Activated CD4-positive, CD25-positive, alpha-beta regulatory T cell treated with anti-CD3 and anti-CD28 coated beads, Interleukin-2, amount 50 U/mL, for 24 hours (primary cell): Measurements from ENCODE around the gene CBX2.

Source experiments
- ATAC-seq, 2 donors: fragments of 150-1000 bp; cut with Tn5 transposase; one replicate each; pipeline ENCODE4 v1.10.0; 2021; ENCODE audit warnings: mild to moderate bottlenecking in 1 of 2, moderate library complexity in 1 of 2

CBX2 gene

GRCh38 chr17:79777894-79778503 is at the start of gene CBX2:
Gene CBX2, plus strand, starts transcription at chr17:79778148. Its CDS starts 88 bp downstream, at chr17:79778236.
- ATAC-seq, result peak; percentile 71

DNA sequence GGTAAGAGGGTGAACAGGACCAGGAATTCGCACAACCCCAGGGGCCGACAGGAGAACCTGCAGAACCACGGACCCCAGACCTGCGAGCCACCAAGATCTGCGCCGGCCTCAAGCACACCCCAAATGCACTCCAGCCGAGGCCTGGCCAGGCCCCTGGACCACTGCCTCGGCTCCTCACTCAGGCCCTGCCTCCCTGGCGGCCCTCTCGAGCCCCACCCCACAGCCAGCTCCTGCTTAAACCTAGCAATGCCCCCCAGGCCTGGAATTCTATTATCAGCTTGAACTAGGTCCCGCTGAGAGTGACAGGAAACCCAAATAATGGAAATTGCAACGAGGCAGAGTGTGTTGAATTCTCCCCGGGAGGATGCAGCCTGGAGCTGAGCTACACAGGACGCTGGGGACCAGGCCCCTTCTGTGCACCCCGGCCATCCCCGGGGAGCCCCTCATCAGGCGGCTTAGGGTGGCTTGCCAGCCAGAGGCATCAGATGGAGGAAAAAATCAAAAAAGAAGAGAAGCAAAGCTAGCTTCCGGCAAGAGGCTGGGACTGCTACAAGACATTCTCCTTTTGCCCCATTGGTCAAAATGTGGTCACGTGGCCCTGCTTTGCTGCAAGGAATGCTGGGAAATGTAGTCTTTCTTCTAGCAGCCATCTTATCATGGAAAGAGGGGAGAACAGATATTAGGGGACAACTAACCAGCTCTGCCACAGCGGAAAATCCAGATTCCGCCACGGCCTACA is 49.6 kb upstream of the CBX2 start:
- peak; percentile 84 to 87 for ATAC-seq

DNA sequence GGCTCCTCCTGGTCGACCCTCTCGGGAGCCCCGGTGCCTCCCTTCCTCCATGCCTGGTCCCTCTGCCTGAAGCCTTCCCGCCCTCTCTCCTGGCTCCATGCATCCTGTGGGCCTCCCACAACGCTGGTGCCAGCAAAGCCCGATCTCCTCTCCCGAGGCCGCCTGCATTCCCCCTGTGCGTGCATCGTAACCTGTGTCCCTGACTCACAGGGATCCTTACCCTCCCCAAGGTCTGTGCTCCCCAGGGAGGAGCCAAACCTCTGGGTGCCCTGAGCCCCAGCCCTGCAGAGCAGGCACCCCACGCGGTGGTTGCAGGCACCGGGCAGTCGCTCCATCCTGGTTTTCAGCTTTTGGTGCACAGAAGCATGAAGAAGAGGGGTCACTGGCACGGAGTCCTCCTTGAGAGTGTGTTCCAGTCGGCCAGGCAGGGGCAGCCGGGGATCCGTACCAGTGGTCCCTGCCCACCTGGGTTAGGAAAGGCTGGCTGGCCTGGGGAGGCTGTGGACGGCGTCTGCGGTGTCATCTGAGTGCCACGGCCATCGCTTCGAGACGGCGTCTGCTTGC is 49.0 kb upstream of the CBX2 start:
- ATAC-seq, result peak in 1 of 2 donors; percentile 8

DNA sequence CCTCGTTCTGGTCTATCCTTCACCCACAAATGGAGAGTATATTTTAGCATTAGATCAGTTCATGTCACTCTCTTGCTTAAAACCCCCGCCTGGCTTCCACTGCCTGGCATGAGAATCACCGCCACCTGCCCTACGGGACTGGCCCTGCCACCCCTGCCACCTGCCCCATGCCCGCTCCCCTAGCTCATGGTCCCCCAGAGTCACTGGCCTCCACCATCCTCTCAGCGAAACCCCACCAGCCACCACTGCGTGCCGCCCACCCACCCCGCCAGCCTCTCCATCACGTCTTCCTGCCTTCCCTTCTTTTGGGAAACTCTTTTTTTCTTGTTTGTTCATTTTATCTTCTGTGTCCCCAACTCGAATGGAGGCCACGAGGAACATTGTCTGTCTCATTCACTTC is 48.2 kb upstream of the CBX2 start:
- no peak for ATAC-seq

GRCh38 chr17:79730437-79730768 is 47.5 kb upstream of the CBX2 start:
- ATAC-seq, result no peak

DNA sequence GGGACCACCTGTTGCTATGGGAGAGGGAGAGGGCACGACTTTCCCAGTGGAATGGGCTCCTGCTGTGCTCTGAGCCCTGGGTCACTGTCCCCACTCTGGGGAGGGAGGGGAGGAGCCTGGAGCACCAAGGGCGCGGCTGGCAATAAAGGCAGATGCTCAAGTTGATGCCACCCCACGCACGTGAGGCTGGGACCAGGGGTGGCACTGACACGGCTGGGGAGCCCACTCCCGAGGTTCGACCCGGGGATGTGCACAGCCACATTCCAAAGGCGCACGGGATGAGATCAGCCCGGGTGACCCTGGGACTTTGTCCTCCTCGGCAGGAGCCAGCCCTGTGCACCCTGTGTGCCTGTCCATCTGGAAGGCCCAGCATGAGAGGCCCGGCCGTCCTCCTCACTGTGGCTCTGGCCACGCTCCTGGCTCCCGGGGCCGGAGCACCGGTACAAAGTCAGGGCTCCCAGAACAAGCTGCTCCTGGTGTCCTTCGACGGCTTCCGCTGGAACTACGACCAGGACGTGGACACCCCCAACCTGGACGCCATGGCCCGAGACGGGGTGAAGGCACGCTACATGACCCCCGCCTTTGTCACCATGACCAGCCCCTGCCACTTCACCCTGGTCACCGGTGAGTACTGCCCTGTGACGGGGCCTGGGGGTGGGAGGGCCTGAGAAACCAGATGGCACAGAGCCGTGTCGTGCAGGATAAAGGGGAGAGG is 47.0 kb upstream of the CBX2 start, which contains the start of gene ENPP7:
Gene ENPP7, plus strand, starts transcription at position 175 of the 715 bp plus-strand sequence. Its CDS starts 197 bp downstream, at position 372.
- ATAC-seq, result no peak

DNA sequence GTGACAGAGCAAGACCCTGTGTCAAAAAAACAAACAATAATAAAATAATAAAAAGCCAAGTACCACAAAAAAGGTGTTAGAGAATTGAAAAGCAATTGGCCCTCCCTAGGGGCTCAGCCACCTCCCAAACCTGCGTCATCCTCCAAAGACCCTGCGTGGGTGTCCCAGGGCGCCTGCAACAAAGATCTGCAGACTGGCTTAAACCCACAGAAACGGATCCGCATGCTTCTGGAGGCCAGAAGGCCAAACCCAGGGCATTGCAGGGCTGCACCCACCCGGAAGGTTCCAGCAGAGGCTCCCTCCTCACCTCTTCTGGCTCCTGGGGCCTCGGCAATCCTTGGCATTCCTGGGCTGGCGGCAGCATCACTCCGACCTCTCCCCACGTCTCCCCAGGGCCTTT is 45.7 kb upstream of the CBX2 start:
- no peak for ATAC-seq

DNA sequence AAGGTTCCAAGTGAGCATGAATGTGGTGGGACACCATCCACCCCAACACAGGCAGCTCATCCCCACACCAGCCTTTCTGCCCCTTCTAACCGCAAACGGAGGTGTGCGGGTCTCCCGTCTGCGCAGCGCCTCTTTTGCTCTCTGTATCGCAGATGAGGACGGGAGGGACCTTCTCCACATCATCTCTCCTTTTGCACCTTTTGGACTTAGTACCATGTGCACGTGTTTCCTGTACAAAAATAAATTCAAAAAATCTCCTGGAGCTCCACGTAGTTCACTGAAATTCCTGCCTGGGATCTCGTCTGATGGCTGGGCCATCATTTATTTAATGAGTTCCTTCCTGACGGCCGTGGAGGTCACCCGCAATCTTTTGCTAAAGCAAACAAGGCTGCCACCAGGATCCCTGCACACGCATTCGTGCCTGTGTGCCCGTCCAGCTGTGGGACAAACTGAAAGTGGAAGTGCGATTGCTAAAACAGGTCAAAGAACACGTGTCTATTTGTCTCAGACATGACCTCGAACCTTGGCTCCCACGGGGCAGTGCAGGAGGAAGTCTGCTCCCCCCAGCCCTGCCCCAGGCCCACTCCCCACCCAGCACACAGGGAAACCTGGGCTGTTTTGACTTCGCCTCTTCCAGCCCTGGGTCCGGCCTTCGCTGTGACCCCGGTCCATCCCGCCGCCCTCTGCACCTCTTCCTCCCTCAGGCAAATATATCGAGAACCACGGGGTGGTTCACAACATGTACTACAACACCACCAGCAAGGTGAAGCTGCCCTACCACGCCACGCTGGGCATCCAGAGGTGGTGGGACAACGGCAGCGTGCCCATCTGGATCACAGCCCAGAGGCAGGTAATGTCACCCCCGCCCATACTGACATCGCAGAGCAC is 44.9 kb upstream of the CBX2 start:
- ATAC-seq, result peak in 1 of 2 donors; percentile 42

DNA sequence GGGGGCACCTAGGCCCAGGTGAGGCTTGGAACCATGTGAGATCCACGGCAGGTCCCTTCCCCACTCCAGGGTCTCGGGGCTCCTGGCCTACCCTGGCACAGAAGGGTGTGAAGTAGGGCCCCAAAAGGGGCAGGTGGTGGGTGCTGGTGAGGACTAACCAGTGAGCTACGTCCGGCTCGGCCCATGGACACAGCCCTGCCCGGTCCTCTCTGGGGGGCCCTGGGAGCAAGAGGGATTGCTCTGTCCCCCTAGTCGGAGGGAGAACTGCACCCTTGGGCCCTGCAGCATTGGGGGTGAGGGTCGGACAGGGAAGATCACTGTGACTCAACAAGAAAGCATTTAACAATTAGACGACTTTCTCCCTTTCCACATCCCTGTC is 44.3 kb upstream of the CBX2 start:
- no peak for ATAC-seq

DNA sequence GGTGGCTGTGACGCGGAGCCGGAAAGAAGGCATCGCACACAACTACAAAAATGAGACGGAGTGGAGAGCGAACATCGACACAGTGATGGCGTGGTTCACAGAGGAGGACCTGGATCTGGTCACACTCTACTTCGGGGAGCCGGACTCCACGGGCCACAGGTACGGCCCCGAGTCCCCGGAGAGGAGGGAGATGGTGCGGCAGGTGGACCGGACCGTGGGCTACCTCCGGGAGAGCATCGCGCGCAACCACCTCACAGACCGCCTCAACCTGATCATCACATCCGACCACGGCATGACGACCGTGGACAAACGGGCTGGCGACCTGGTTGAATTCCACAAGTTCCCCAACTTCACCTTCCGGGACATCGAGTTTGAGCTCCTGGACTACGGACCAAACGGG is 42.9 kb upstream of the CBX2 start:
- no peak for ATAC-seq

- ATAC-seq, result no peak
Observed at GRCh38 chr17:79737046-79737921, 40.7 kb upstream of the CBX2 start.

DNA sequence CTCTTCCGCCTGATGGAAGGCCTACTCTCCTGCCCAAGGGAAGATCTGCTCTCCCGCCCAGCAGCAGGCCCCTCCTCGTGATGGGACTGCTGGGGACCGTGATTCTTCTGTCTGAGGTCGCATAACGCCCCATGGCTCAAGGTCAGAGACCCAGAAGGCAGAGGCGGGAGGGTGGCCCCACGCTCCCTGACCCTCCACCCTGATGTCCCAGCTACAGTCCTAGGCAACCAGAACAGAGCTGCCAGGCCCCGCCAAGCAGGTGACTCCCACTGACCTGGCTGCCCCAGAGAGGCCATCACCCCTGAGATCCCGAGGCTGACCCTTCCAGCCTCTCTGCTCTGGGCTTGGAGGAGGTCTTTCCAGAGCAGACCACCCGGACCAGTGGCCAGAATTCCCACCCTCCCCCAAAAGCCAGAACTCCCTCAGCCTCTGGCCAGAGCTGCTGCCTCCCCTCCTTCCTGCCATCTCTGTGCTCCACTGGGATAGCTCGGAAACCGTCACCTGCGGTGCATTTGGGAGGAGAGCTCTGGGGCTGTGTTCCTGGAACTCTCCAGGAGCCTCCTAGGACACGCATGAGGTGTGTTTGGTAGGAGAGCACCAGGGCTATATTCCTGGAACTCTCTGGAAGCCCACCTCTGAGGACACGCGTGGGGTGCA is 39.9 kb upstream of the CBX2 start:
- no peak for ATAC-seq

DNA sequence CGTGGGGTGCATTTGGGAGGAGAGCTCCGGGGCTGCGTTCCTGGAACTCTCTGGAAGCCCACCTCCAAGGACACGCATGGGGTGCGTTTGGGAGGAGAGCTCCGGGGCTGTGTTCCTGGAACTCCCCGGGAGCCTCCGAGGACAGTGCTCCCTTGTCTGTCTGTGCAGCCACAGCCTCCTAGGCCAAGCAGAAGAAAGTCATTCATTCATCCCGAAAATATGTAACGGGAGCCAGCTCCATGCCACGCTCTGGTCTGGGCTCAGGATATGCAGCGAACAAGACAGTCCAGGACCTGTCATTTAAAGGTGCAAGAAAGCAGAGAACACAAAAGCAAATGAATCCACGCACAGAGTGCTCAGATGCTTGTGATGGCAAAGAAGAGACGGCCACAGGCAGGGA is 39.3 kb upstream of the CBX2 start:
- no peak for ATAC-seq

- ATAC-seq, result no peak
Observed at GRCh38 chr17:79739148-79740062, 38.5 kb upstream of the CBX2 start.

- no peak for ATAC-seq
Observed at GRCh38 chr17:79740413-79740812, 37.5 kb upstream of the CBX2 start.

GRCh38 chr17:79741401-79741750 is 36.6 kb upstream of the CBX2 start:
- ATAC-seq, result no peak

- ATAC-seq, result peak; percentile 40 to 58
Observed at GRCh38 chr17:79741751-79742588, 36.0 kb upstream of the CBX2 start.

- ATAC-seq, result no peak
Observed at GRCh38 chr17:79742589-79742918, 35.4 kb upstream of the CBX2 start.

DNA sequence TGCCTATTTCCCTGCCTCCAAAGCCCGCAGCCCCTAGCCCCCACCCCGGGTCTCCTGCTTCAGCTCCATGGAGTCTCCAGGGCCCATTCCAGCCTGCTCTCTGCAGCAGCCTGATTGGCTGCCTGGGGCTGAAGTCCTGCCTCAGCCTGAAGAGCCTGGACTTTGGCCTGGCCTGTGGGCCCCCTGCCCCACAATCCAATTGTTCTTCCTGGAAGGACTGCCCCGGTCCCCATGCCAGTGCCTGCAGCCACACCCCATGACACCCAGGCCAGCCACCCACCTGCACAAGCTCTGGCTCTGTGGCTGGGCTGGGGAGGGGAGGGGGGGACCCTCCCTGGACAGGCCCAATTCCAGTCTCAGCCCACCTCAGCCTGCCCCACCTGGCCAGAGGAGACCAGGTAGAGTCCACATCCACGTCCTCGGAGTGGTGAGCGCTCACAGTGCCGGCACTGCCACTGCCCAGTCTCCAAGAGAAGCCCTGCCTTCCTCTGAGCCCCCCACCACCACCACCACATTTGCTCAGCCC is 34.9 kb upstream of the CBX2 start:
- ATAC-seq, result no peak
